Activated CD8-positive, alpha-beta T cell treated with anti-CD3 and anti-CD28 coated beads, Interleukin-2, amount 10 ng/mL, durations not matched to agents 7 days and 5 days (primary cell): ENCODE results near the gene CMIP. TPM values are rescaled to one million over a fixed set of nuclear protein-coding genes. Genes with fewer than 3 reads are reported as not detected.

ENCODE experiments used
- ATAC-seq: fragments of 150-1000 bp; cut with Tn5 transposase; one replicate; pipeline ENCODE4 v1.10.0; 2021; ENCODE audit warnings: moderate library complexity
- CTCF ChIA-PET: fragments of 350-600 bp; sonication (Branson Sonifier 250); formaldehyde crosslinking; loops from one replicate; lab custom pipeline; 2021; ENCODE audit warnings: antibody characterized with exemption; lab: Charles Lee
- POLR2A ChIA-PET: fragments of 350-600 bp; sonication (Branson Sonifier 250); formaldehyde crosslinking; loops from one replicate; lab custom pipeline; 2021; ENCODE audit warnings: antibody characterized with exemption; lab: Charles Lee
- DNase-seq: peaks from one replicate; pipeline ENCODE4 v3.0.0-alpha.2; 2020
- H3K27ac Mint-ChIP-seq: one replicate; pipeline ENCODE4 v1.8.0; 2021; ENCODE audit warnings: mild to moderate bottlenecking, mixed read lengths
- H3K27me3 Mint-ChIP-seq: one replicate; pipeline ENCODE4 v1.8.0; 2021; ENCODE audit warnings: low read depth, mixed read lengths
- H3K36me3 Mint-ChIP-seq: one replicate; pipeline ENCODE4 v1.8.0; 2021; ENCODE audit warnings: low read depth, mixed read lengths
- H3K4me1 Mint-ChIP-seq: one replicate; pipeline ENCODE4 v1.8.0; 2021; ENCODE audit warnings: low read depth, mixed read lengths
- H3K4me3 Mint-ChIP-seq: one replicate; pipeline ENCODE4 v1.8.0; 2021; ENCODE audit warnings: mild to moderate bottlenecking, mixed read lengths
- H3K9me3 Mint-ChIP-seq: one replicate; pipeline ENCODE4 v1.8.0; 2022; ENCODE audit warnings: mixed read lengths; ENCODE audit not compliant: insufficient read depth
- total RNA-seq, 2 experiments: library from RNA; stranded (reverse); gene quantifications; one replicate each; pipeline ENCODE4 v1.2.3, GENCODE V29; 2021

The CMIP gene
- total RNA-seq, 2 experiments from 2014 or later, result 62.5 to 70.4 TPM

DNA sequence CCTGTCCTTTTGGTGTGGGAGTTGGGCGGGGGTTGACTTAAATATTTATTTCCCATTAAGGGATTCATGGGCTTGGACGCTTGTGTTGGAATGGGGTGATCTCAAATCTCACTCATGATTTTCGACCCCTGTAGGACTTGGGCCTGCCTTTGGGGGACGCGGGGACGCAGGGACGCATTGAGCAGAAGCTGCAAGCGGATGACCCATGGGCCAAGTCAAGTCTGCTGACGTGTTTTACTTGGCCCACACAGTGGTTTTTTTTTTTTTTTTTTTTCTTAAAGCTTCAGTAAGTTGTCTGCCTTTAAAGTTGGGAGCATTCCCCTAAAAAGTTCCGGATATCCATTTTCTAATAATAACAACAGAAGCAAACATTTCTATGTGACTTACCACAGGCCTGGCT, 28.9 kb downstream of the CMIP start:
- DNase-seq, result no peak
- POLR2A ChIA-PET, result interaction anchor here (0.6 kb wide), 2 partner anchors 10 to 27 kb away, joined by 3 to 4 read pairs; no protein-coding TSS in a partner anchor
- no peaks in the 10 kb centered on the region for H3K27me3 Mint-ChIP-seq

DNA sequence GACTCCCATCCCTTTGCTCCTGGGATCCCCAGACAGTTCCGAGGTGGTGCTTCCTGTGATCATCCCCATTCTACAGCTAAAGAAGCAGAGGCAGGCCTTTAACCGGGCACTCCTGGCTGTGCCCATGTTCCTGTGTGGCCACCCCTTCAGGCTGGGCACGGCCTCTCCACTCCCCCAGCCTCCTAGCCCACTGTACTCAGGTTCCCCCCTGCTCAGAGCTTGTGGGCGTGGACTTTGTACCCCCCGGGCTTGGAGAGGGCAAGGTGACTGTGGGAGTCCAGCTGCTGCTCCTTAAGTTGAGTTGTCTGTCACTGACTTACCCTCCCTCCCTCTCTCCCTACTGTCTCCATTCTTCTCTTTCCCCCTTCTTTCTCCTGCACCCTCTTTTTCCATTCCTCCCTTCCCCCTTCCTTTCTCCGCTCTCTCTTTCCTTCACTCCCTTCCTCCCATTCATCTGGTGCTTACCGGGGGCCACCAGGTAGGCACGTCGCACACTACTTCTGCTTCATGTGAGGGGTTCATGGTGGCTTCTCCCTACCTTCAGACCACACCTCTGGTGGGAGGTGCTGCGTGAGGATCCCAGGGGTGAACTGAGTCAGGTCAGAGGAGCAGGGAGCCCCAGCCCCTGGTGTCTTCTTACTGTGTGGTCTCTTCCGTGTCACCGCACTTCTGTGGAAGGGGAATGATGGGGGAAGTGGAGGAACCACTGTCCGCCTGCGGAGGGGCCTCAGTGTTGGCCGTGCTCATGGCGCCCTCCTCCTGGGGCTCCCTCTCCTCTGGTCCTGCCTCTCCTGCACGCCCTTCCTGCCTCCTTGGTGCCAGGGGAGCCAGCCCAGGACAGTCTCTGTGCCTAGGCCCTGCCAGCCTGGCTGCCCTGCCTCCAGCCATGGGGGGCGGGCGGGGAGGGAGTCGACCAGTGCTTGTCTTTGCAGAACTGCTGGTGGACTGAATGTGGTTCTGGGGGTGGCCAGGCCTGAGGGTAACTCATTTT, 29.7 kb downstream of the CMIP start:
- POLR2A ChIA-PET, result no interaction called here
- peaks cover 97% of the 10 kb centered on the region for H3K4me1 Mint-ChIP-seq
- no peaks in the 10 kb centered on the region for H3K9me3 Mint-ChIP-seq
- H3K4me3 Mint-ChIP-seq, result no peak overlapping the region
- CTCF ChIA-PET, result no interaction called here
- H3K27ac Mint-ChIP-seq, result peak overlapping the region; percentile 14
- no peaks in the 10 kb centered on the region for H3K27me3 Mint-ChIP-seq
- DNase-seq (no peak), ATAC-seq (no peak)
- H3K36me3 Mint-ChIP-seq, result peaks cover 70% of the 10 kb centered on the region

More for the DNA sequence above, 28.9 kb downstream of the CMIP start:
- CTCF ChIA-PET, result no interaction called here
- H3K9me3 Mint-ChIP-seq, result no peaks in the 10 kb centered on the region
- no peak overlapping the region for H3K4me3 Mint-ChIP-seq
- ATAC-seq, result no peak
- peaks cover 97% of the 10 kb centered on the region for H3K4me1 Mint-ChIP-seq
- peaks cover 63% of the 10 kb centered on the region for H3K36me3 Mint-ChIP-seq
- no peak overlapping the region for H3K27ac Mint-ChIP-seq

DNA sequence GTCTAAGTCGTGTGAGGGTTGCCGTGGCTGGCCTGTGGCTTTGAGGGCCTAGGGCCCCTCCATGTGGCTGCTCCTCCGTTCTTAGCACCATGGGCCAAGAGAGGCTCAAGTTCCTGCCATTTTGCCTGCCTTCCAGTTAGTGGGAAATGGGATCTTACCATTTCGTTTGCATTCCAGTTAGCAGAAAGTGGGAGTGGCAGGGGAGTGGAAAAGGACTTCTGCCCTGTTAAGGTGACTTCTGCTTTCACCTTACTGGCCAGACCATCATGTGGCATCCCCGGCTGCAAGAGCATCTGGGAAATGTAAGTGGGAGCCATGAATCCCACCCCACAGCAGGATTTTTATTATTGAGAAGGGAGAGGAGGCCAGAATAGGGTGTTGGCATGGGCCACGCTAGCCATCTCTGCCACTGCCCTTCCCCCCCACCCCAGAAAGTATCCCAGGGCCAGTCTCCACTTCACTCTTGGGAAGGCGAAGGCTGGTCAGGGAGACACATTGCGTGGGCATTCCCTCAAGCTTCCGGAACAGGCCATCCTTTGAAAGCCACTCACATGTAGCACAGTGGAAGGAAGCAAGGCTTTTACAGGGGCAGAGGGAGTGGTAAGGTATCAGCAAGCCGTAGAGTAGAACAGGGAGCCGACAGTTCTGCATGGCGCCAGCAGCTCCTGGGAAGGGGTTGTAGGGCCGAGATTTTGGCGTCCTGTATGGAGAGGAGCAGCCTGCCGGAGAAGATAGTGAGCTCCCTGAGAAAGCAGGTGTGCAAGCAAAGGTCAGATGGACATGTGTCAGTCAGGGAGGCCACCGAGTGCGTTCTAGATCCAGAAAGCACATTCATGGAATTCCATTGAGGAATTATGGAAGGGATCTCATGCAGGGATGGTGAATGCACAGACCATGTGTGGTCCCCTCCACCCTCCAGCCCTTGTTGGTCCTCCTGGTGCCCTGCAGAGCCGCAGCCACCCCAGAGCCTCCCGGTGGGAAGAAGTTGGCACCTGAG, 33.4 kb downstream of the CMIP start:
- H3K27me3 Mint-ChIP-seq, result no peaks in the 10 kb centered on the region
- H3K36me3 Mint-ChIP-seq, result peaks cover 72% of the 10 kb centered on the region
- no peaks in the 10 kb centered on the region for H3K9me3 Mint-ChIP-seq
- CTCF ChIA-PET, result interaction anchor here (0.6 to 0.9 kb wide), 2 partner anchors 20 to 145 kb away, joined by 3 read pairs; no protein-coding TSS in a partner anchor
- ATAC-seq (no peak), DNase-seq (no peak)
- peaks cover 97% of the 10 kb centered on the region for H3K4me1 Mint-ChIP-seq
- POLR2A ChIA-PET, result interaction anchor here (1.1 kb wide), 1 partner anchor 8 kb away, joined by 5 read pairs; no protein-coding TSS in a partner anchor
- peak overlapping the region; percentile 78 for H3K27ac Mint-ChIP-seq
- no peak overlapping the region for H3K4me3 Mint-ChIP-seq

DNA sequence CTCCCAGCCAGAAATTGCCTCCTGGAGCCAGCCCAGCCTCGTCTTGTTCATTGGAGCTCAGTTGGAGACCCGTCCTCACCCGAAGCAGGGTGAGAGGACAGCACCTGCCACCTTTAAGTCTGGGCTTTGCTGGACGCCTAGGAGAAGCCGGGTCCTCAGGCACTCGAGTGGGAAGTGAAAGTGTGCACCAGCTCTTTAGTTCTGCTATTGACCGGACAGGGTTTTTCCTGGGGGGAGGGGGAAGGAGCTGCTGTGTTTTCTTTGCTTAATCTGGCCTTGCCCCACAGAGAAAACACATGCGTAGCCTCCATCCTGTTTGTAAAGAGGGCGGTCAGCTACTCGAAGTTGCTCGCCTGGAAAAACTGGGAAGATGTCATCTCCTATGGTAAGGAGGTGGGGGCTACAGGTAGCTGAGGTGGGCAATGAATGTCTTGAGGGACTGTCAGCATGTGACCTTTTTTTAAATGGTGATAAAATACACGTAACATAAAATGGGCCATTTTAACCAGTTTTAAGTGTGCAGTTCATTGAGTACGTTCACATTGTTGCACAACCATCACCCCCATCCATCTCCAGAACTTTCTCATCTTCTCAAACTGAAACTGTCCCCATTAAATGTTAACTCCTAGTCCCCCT, 34.4 kb downstream of the CMIP start:
- peaks cover 69% of the 10 kb centered on the region for H3K36me3 Mint-ChIP-seq
- no peaks in the 10 kb centered on the region for H3K9me3 Mint-ChIP-seq
- H3K27ac Mint-ChIP-seq, result peak overlapping the region; percentile 39
- DNase-seq (no peak), ATAC-seq (no peak)
- H3K4me3 Mint-ChIP-seq, result no peak overlapping the region
- H3K4me1 Mint-ChIP-seq, result peaks cover 98% of the 10 kb centered on the region
- ChIA-PET CTCF (interaction anchor here (0.6 to 0.9 kb wide), 2 partner anchors 21 to 144 kb away, joined by 3 read pairs; no protein-coding TSS in a partner anchor), POLR2A (interaction anchor here (1.1 kb wide), 1 partner anchor 9 kb away, joined by 5 read pairs; no protein-coding TSS in a partner anchor)
- H3K27me3 Mint-ChIP-seq, result no peaks in the 10 kb centered on the region

DNA sequence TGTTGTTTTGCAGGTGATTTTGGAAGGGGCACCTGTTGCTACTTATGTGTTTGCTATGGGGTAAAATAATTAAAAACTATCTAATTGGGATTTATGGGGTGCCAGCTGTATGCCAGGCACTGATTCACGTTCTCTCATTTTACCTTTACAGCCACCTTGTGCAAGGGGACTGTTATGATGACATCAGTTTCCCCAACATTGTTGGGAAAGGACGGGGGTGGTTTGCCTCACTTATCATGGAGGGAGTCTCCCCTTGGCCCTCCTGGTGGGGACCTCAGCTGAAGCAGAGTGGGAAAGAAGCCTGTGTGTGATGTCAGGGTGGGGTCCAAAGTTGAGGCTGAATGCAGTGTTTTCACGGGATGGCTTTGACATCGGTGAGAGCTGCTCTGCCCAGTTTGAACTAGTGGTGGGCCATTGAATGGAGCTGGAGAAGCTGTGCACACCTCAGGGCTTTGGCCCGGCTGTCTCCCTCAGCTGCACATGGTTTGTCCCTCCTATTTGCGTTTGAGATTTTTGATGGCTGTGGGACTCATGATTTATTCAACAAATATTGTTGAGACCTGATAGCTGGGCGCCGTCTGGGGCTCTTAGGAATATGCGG, 36.1 kb downstream of the CMIP start:
- Mint-ChIP-seq H3K4me1 (peaks cover 85% of the 10 kb centered on the region), H3K27me3 (no peaks in the 10 kb centered on the region), H3K9me3 (no peaks in the 10 kb centered on the region), H3K27ac (peak overlapping the region; percentile 68), H3K4me3 (no peak overlapping the region), H3K36me3 (peaks cover 56% of the 10 kb centered on the region)
- DNase-seq (no peak), ATAC-seq (no peak)
- POLR2A ChIA-PET, result interaction anchor here (0.7 kb wide), 1 partner anchor 8 kb away, joined by 3 read pairs; no protein-coding TSS in a partner anchor
- CTCF ChIA-PET, result interaction anchor here (1.1 kb wide), 2 partner anchors 10 to 77 kb away, joined by 3 to 5 read pairs; no protein-coding TSS in a partner anchor

DNA sequence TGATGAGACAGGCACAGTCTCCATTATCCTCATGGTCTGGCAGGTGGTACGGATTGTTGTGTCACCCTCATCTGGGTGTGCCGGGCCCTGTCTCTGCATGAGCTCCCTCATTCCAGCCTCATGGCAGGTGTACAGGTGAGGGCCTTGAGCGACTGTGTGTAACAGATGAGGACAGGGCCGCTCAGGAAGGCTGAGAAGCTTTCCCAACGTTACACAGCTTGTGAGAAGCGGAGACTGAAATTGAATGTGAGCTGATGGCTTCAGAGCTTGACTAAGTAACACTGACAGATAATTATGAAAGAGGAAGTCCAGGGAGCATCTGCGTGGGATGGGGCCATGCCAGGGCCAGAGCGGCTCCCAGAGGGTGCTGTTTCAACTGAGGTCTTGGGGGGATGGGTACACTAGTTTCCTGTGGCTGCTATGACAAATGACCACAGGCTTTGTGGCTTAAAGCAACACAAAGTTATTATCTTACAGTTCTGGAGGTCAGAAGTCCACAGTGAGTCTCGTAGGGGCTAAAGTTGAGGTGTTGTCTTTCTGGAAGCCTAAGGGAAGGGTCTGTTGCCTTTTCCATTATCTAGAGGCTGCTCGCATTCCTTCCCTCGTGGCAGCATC, 36.7 kb downstream of the CMIP start:
- ChIA-PET POLR2A (interaction anchor here (0.7 to 0.9 kb wide), 2 partner anchors 9 to 46 kb away, joined by 3 read pairs; no protein-coding TSS in a partner anchor), CTCF (interaction anchor here (1.1 kb wide), 1 partner anchor 11 kb away, joined by 5 read pairs; no protein-coding TSS in a partner anchor)
- peak overlapping the region; percentile 22 for H3K4me3 Mint-ChIP-seq

DNA sequence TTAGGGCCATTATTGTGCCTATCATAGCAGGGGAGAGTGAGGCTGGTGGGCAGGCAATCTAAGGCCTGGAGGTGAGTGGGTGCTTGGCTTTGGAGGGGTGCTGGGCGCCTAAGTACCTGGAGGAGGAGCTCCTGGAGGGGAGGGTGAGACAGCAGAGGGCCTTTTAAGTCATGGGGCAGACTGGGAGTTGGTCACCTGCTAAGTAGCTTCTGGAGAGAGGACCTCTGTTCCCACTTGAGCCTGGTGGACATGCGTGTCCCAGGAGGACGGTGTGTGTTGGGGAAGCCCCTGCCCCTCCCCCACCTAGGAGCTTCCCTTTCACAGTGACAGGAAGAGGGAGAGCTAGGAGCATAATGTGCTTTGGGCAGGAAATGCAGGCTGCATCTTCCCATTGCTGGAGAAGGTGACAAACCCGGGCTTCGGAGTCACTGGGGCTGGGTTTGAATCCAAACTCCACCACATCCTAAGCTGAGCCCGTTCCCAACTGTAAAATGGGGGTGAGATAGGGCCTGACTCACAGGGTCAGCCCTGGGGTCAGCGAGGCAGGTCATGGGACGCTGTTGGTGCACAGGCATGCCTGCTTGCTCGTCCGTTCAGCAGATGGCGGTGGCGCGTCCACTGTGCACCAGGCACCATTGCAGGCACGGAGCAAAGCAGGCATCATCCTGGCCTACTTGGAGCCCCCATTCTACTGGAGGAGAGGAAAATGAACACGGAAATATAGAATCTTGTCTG, 37.9 kb downstream of the CMIP start:
- CTCF ChIA-PET, result no interaction called here

More for the DNA sequence above, 36.7 kb downstream of the CMIP start:
- Mint-ChIP-seq H3K27me3 (no peaks in the 10 kb centered on the region), H3K36me3 (peaks cover 50% of the 10 kb centered on the region), H3K9me3 (no peaks in the 10 kb centered on the region), H3K4me1 (peaks cover 84% of the 10 kb centered on the region), H3K27ac (peak overlapping the region; percentile 68)
- ATAC-seq, result no peak
- peak; percentile 44 for DNase-seq

DNA sequence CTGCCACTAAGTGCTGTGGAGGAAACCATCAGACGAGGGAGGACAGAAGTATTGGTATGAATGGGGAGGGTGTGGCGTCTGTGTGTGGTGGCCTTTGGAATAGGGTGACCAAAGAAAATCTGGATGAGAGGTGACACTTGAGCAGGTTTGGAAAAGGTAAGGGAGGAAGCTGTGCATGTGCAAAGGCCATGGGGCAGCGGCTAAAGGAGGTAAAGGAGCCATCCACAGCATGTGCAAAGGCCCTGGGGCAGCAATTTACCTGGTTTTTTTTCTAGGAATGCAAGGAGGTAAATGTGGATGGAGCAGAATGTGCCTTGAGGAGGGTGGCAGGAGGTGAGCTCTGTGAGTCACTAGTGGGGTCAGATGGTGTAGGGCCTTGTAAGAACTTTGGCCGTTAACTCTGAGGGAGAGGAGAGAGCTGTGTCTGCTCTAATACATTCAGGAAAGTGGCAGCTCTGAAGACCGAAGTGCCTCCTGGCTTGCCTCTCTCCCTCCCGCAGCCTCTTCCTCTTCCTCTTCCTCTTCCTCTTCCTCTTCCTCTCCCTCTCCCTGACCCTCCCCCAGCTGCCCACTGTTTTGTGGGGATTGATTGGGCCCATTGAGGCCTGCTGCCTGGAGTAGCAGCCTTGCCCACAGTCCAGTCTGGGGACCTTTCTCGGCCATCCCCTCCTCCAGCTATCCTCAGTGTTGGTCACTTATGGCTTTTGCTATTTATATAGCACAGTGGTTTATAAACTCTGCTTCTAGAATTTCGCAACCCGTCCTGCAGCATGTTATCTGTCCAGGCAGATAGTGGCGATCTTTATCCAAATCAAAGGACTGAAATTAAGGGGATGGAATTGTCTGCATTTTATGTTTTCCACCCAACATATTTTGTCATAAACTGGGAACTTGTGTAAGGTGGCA, 38.7 kb downstream of the CMIP start:
- ATAC-seq (no peak), DNase-seq (no peak)
- CTCF ChIA-PET, result no interaction called here
- POLR2A ChIA-PET, result interaction anchor here (0.8 to 1.8 kb wide), 2 partner anchors 10 to 14 kb away, joined by 4 to 6 read pairs; no protein-coding TSS in a partner anchor
- peak overlapping the region; percentile 53 for H3K27ac Mint-ChIP-seq
- no peaks in the 10 kb centered on the region for H3K9me3 Mint-ChIP-seq
- H3K4me1 Mint-ChIP-seq, result peaks cover 82% of the 10 kb centered on the region
- peaks cover 38% of the 10 kb centered on the region for H3K36me3 Mint-ChIP-seq
- H3K27me3 Mint-ChIP-seq, result no peaks in the 10 kb centered on the region
- H3K4me3 Mint-ChIP-seq, result no peak overlapping the region

More for the DNA sequence above, 37.9 kb downstream of the CMIP start:
- Mint-ChIP-seq H3K4me3 (no peak overlapping the region), H3K27ac (peak overlapping the region; percentile 70), H3K9me3 (no peaks in the 10 kb centered on the region), H3K36me3 (peaks cover 38% of the 10 kb centered on the region), H3K27me3 (no peaks in the 10 kb centered on the region), H3K4me1 (peaks cover 83% of the 10 kb centered on the region)
- DNase-seq, result no peak
- POLR2A ChIA-PET, result interaction anchor here (0.8 to 1.8 kb wide), 3 partner anchors 9 to 13 kb away, joined by 3 to 6 read pairs (median 4); no protein-coding TSS in a partner anchor
- ATAC-seq, result no peak

DNA sequence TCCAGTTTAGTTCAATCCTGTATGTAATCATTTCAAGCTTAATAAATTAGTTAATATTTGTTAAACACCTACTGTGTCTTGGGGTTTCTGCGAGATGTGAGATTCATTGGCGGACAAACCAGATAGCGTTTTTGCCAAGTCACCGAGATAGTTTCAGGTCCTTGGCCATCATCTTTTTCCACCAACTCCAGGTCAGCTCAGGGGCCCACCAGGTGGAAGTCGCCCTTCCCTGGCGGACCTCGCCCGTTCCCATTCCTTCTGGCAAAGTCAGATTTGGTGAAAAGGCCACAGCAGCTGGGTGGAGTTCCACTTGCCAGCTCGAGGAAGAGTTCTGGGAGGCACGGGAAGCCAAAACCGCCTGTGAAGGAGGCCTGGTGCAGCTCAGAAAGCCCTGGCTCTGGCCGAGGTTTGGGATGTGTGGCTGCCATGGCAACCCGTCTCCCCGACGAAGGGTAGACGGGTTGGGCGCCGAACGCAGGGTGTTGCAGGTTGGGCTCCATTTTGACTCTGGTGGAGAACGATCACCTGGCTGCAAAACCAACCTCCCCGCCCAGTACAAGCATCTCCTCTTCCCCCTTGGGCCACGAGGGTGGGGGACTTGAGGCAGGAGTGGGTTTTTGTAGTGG, 39.5 kb downstream of the CMIP start:
- Mint-ChIP-seq H3K4me3 (no peak overlapping the region), H3K27ac (no peak overlapping the region), H3K9me3 (no peaks in the 10 kb centered on the region), H3K27me3 (no peaks in the 10 kb centered on the region), H3K36me3 (peaks cover 34% of the 10 kb centered on the region), H3K4me1 (peaks cover 82% of the 10 kb centered on the region)
- CTCF ChIA-PET, result no interaction called here
- no peak for DNase-seq
- POLR2A ChIA-PET, result no interaction called here
- no peak for ATAC-seq
